Caco-2 (cell line): ENCODE measurements around the gene RANBP3. TPM values are rescaled to one million over a fixed set of nuclear protein-coding genes. Genes with fewer than 3 reads are reported as not detected.
A peak's percentile ranks its signal among the peaks of the same experiment; 100 is the strongest.

Experiments used
- BruUV-seq: library from RNA; stranded (reverse); fragments of 400-500 nt; replicated peaks from 2 replicates; lab custom pipeline; 2021; lab: Mats Ljungman, UMichigan
- CTCF ChIA-PET: fragments of 300-600 bp; sonication (Branson Sonifier 250); formaldehyde crosslinking; loops from one replicate; lab custom pipeline; 2022; ENCODE audit warnings: antibody characterized with exemption; lab: Charles Lee
- POLR2A ChIA-PET: fragments of 300-600 bp; sonication (Branson Sonifier 250); formaldehyde crosslinking; loops from one replicate; lab custom pipeline; 2022; ENCODE audit warnings: antibody characterized with exemption; lab: Charles Lee
- DNase-seq, 2 experiments: peaks; one replicate each; pipeline versions ENCODE4 v3.0.0 to v3.0.0-alpha.2; 2020 to 2022
- H3K27me3 ChIP-seq: replicated peaks from 2 replicates; pipeline ENCODE4 v1.6.0; 2011; ENCODE audit warnings: low read length; ENCODE audit not compliant: control insufficient read depth, insufficient read depth
- H3K36me3 ChIP-seq: 2 replicates; pipeline ENCODE4 v1.5.1; 2011; ENCODE audit warnings: low read length; ENCODE audit not compliant: control insufficient read depth, insufficient read depth
- H3K4me1 ChIP-seq: fragments of 250-450 bp; sonication (Bioruptor Pico); 2 replicates; pipeline ENCODE4 v1.5.1; 2020; ENCODE audit warnings: mild to moderate bottlenecking
- H3K4me3 ChIP-seq: 2 replicates; pipeline ENCODE4 v1.5.1; 2011; ENCODE audit warnings: low read depth, mild to moderate bottlenecking, control low read depth, low read length
- H3K9me3 ChIP-seq: fragments of 250-450 bp; sonication (Bioruptor Pico); 2 replicates; pipeline ENCODE4 v1.5.1; 2020; ENCODE audit warnings: mild to moderate bottlenecking, moderate library complexity
- H3K27ac Mint-ChIP-seq: one replicate; pipeline ENCODE4 v1.8.0; 2022; ENCODE audit warnings: mixed read lengths; ENCODE audit not compliant: unreplicated experiment
- H3K27me3 Mint-ChIP-seq: one replicate; pipeline ENCODE4 v1.8.0; 2022; ENCODE audit warnings: mixed read lengths; ENCODE audit not compliant: insufficient read depth, unreplicated experiment
- H3K36me3 Mint-ChIP-seq: one replicate; pipeline ENCODE4 v1.8.0; 2022; ENCODE audit warnings: mild to moderate bottlenecking, mixed read lengths; ENCODE audit not compliant: insufficient read depth, unreplicated experiment
- H3K4me1 Mint-ChIP-seq: one replicate; pipeline ENCODE4 v1.8.0; 2022; ENCODE audit warnings: low read depth, mixed read lengths; ENCODE audit not compliant: unreplicated experiment
- H3K4me3 Mint-ChIP-seq: one replicate; pipeline ENCODE4 v1.8.0; 2022; ENCODE audit warnings: mild to moderate bottlenecking, moderate library complexity, mixed read lengths; ENCODE audit not compliant: unreplicated experiment
- H3K9me3 Mint-ChIP-seq: one replicate; pipeline ENCODE4 v1.8.0; 2022; ENCODE audit warnings: mixed read lengths; ENCODE audit not compliant: unreplicated experiment
- intact Hi-C: fragments of 100-400 bp; cut with micrococcal nuclease; formaldehyde crosslinking; loops from one replicate; pipeline ENCODE4 v1.10.0; 2022; ENCODE audit not compliant: unreplicated experiment
- total RNA-seq: library from RNA; stranded (reverse); gene quantifications from 2 replicates; pipeline ENCODE4 v1.2.3, GENCODE V29; 2022
- TF ChIP-seq, protein P1 (sequence below), 2 experiments: fragments of 200-600 bp in 1 of 2; IDR thresholded peaks; 1 replicate in 1 of 2; 2 replicates in 1 of 2; pipeline versions ENCODE4 v1.5.1 to v1.8.0; 2011 to 2022; ENCODE audit warnings: antibody characterized with exemption in 1 of 2, control low read depth in 1 of 2, inconsistent platforms in 1 of 2, low read depth in 1 of 2, low read length in 1 of 2, mild to moderate bottlenecking in 1 of 2, moderate library complexity in 1 of 2; ENCODE audit not compliant: insufficient read depth in 1 of 2, severe bottlenecking in 1 of 2, unreplicated experiment in 1 of 2

The RANBP3 gene
- total RNA-seq, 1 experiment from 2014 or later, result 90.4 TPM

DNA sequence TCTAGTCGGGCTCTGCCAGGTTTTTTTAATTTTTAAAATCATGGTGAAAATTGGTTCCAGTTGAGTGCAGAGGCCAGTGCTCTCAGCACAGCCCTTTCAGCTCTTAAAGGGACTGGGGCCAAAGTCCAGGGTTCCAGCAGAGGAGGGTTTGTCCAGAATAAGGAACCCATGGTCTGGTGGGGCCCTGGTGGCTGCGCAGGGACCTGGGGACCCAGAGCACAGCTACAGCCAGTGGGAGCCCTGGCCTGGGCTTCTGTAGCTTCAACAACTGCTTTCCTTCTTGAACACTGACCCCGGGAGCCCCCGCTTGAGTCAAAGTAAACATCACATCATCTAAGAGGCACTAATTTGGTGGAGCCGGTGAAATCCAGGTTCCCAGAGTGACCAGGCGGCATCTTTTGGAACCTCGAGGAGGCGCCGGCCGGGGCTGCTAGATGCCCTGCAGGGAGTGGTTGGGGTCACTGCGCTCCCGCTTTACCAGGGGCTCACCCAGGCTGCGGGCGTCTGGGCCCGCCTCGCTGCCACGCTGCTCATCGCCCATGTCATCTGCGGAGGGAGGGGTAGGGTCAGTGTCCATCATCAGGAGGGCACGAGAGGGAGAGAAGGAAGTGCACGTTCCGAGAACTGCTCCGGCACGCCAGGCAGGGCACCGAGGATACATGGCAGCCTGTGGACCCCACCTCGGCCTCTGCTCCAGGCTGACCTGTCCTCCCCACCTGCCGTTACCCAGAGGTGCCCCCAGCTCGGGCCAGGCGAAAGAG is 16.6 kb upstream of the RANBP3 start:
- Mint-ChIP-seq H3K36me3 (no peaks in the 10 kb centered on the region), H3K27ac (no peak overlapping the region), H3K4me3 (no peak overlapping the region), H3K4me1 (no peaks in the 10 kb centered on the region), H3K27me3 (no peaks in the 10 kb centered on the region), H3K9me3 (no peaks in the 10 kb centered on the region)
- Histone ChIP-seq H3K4me3 (no peak overlapping the region), H3K4me1 (0 out of 2 replicates have a peak, but pooled peaks cover 6% of the 10 kb centered on the region), H3K36me3 (no peaks in the 10 kb centered on the region), H3K27me3 (no peaks in the 10 kb centered on the region), H3K9me3 (no peaks in the 10 kb centered on the region)
- no TSS peak for BruUV-seq
- ChIA-PET POLR2A (no interaction called here), CTCF (interaction anchor here (0.6 to 0.7 kb wide), 2 partner anchors 118 to 205 kb away, joined by 3 read pairs; no protein-coding TSS in a partner anchor)
- intact Hi-C loops, result no loop called here
- TF ChIP-seq, protein P1, sequence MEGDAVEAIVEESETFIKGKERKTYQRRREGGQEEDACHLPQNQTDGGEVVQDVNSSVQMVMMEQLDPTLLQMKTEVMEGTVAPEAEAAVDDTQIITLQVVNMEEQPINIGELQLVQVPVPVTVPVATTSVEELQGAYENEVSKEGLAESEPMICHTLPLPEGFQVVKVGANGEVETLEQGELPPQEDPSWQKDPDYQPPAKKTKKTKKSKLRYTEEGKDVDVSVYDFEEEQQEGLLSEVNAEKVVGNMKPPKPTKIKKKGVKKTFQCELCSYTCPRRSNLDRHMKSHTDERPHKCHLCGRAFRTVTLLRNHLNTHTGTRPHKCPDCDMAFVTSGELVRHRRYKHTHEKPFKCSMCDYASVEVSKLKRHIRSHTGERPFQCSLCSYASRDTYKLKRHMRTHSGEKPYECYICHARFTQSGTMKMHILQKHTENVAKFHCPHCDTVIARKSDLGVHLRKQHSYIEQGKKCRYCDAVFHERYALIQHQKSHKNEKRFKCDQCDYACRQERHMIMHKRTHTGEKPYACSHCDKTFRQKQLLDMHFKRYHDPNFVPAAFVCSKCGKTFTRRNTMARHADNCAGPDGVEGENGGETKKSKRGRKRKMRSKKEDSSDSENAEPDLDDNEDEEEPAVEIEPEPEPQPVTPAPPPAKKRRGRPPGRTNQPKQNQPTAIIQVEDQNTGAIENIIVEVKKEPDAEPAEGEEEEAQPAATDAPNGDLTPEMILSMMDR (IDR thresholded peaks at IDR 0.05; ENCODE audit: insufficient read depth in 1 of 2, low read depth in 1 of 2, low read length in 1 of 2, severe bottlenecking in 1 of 2, unreplicated experiment in 1 of 2), result no peak
- no peak for DNase-seq

DNA sequence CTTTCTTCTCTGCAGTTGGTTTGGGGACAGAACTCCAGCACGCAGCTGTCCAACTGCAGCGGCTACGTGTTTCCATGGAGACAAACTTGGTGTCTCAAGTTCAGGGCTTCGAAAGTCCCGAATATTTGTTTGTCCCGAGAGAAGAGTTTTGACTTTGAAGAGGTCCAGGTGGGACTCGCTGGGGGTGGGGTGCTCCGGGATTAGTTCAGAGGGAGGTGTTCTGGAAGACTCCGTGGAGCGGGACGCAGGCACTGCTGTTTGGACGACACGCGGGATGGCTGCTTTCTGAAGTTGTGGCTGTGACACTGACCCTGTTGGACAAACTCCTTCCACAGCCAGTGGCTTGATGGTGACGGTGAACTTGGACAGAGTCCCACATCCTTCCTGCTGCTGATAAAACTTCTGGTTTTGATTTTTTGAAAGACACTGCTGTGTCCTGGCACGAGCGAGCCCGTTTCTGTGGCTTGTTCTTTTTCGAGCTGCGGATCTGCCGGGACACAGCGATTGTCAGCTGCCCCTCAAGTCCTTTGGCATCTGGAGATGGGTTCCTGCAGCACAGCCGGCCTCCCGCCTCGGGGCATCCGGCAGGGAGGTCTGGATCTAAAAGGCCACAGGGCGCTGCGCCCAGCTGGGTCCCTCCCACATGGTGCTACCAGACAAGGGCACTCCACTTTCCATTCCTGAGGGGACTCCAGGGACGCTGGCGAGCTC is 15.9 kb upstream of the RANBP3 start:
- POLR2A ChIA-PET, result no interaction called here
- 0 out of 2 replicates have a peak, but pooled peaks cover 6% of the 10 kb centered on the region for H3K4me1 ChIP-seq
- no peaks in the 10 kb centered on the region for H3K9me3 ChIP-seq
- H3K4me3 ChIP-seq, result no peak overlapping the region
- Mint-ChIP-seq H3K27ac (peak overlapping the region; percentile 59), H3K27me3 (no peaks in the 10 kb centered on the region), H3K4me3 (no peak overlapping the region), H3K4me1 (peaks cover under 1% of the 10 kb centered on the region), H3K36me3 (no peaks in the 10 kb centered on the region), H3K9me3 (no peaks in the 10 kb centered on the region)
- intact Hi-C loops, result no loop called here
- CTCF ChIA-PET, result interaction anchor here (0.6 to 0.7 kb wide), 2 partner anchors 118 to 206 kb away, joined by 3 read pairs; no protein-coding TSS in a partner anchor
- BruUV-seq, result no TSS peak
- no peak for DNase-seq
- TF ChIP-seq, protein P1 (IDR thresholded peaks at IDR 0.05; ENCODE audit: insufficient read depth in 1 of 2, low read depth in 1 of 2, low read length in 1 of 2, severe bottlenecking in 1 of 2, unreplicated experiment in 1 of 2), result no peak
- H3K36me3 ChIP-seq, result no peaks in the 10 kb centered on the region
- H3K27me3 ChIP-seq, result no peaks in the 10 kb centered on the region

DNA sequence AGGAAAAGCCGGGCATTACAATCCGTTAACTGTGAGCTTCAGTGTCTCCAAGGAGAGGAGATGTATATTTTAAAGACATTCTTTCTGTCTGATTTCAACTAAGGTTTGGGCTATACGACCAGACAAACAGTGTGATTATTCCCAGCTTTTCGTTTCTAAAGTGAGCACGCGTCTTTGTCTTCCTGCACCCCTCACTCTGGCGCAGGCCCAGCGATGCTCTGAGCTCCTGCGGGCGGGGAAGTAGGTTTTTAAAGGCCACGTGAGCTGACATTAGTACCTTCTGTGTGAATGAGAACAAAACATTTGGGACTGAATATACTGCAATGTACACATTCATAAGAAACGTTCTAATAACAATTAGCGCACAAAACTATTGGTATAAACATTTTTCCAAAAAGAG is 15.3 kb upstream of the RANBP3 start:
- DNase-seq, result no peak
- CTCF ChIA-PET, result no interaction called here
- Histone ChIP-seq H3K4me3 (no peak overlapping the region), H3K9me3 (no peaks in the 10 kb centered on the region), H3K36me3 (no peaks in the 10 kb centered on the region), H3K4me1 (0 out of 2 replicates have a peak, but pooled peaks cover 6% of the 10 kb centered on the region), H3K27me3 (no peaks in the 10 kb centered on the region)
- Mint-ChIP-seq H3K36me3 (no peaks in the 10 kb centered on the region), H3K4me3 (no peak overlapping the region), H3K27ac (peak overlapping the region; percentile 59), H3K9me3 (no peaks in the 10 kb centered on the region), H3K27me3 (no peaks in the 10 kb centered on the region), H3K4me1 (peaks cover 6% of the 10 kb centered on the region)
- TF ChIP-seq, protein P1 (IDR thresholded peaks at IDR 0.05; ENCODE audit: insufficient read depth in 1 of 2, low read depth in 1 of 2, low read length in 1 of 2, severe bottlenecking in 1 of 2, unreplicated experiment in 1 of 2), result no peak
- intact Hi-C loops, result no loop called here
- BruUV-seq, result no TSS peak
- POLR2A ChIA-PET, result no interaction called here
